ENCODE results near the gene MRPL44.

MRPL44 gene

GRCh38 chr2:223922308-223922707 lies 35.0 kb upstream of the MRPL44 start:
- Histone ChIP-seq H3K79me2 (ENCODE audit: insufficient read depth, low read length) (no peaks in the 10 kb centered on the region), H3K9ac (ENCODE audit: low read length) (no peak overlapping the region), H4K20me1 (ENCODE audit: insufficient read depth, low read length) (no peaks in the 10 kb centered on the region), H3K27me3 (ENCODE audit: insufficient read depth, low read length) (peaks cover 4% of the 10 kb centered on the region; the same call in 1 of the 2 replicates), H3K4me2 (ENCODE audit: low read length) (no peak overlapping the region), H3K4me1 (ENCODE audit: insufficient read depth, low read length, severe bottlenecking) (no peaks in the 10 kb centered on the region), H3F3A (ENCODE audit: insufficient read depth, low read length) (no peaks in the 10 kb centered on the region), H3K9me2 (ENCODE audit: low read depth, low read length) (no peaks in the 10 kb centered on the region), H3K27ac (ENCODE audit: low read depth, low read length, poor library complexity, severe bottlenecking) (no peak overlapping the region), H2AFZ (ENCODE audit: low read length) (no peak overlapping the region), H3K4me3 (ENCODE audit: low read depth, low read length, poor library complexity, severe bottlenecking) (no peak overlapping the region), H3K9me3 (ENCODE audit: low read length) (0 out of 2 replicates have a peak, but pooled peaks cover 2% of the 10 kb centered on the region), H3K36me3 (ENCODE audit: insufficient read depth, low read length) (no peaks in the 10 kb centered on the region; the same call in 1 of the 2 replicates)
- TF ChIP-seq CTCF (IDR thresholded peaks at IDR 0.05; ENCODE audit: low read length) (no peak), EZH2 (IDR thresholded peaks at IDR 0.05; ENCODE audit: borderline replicate concordance, low read length) (no peak)

- Histone ChIP-seq H4K20me1 (ENCODE audit: insufficient read depth, low read length) (no peaks in the 10 kb centered on the region), H3K4me1 (ENCODE audit: insufficient read depth, low read length, severe bottlenecking) (no peaks in the 10 kb centered on the region), H3K79me2 (ENCODE audit: insufficient read depth, low read length) (no peaks in the 10 kb centered on the region)
These were observed 33.3 kb upstream of the MRPL44 start for GRCh38 chr2:223923976-223924375.

GRCh38 chr2:223925106-223925505 lies 32.2 kb upstream of the MRPL44 start:
- Histone ChIP-seq H3K4me2 (ENCODE audit: low read length) (no peak overlapping the region), H3K4me1 (ENCODE audit: insufficient read depth, low read length, severe bottlenecking) (no peaks in the 10 kb centered on the region), H2AFZ (ENCODE audit: low read length) (no peak overlapping the region), H3K36me3 (ENCODE audit: insufficient read depth, low read length) (no peaks in the 10 kb centered on the region; the same call in 1 of the 2 replicates), H3K4me3 (ENCODE audit: low read depth, low read length, poor library complexity, severe bottlenecking) (no peak overlapping the region), H3F3A (ENCODE audit: insufficient read depth, low read length) (no peaks in the 10 kb centered on the region), H3K9me2 (ENCODE audit: low read depth, low read length) (no peaks in the 10 kb centered on the region), H3K27me3 (ENCODE audit: insufficient read depth, low read length) (peaks cover 9% of the 10 kb centered on the region; the same call in 1 of the 2 replicates), H3K9me3 (ENCODE audit: low read length) (0 out of 2 replicates have a peak, but pooled peaks cover 3% of the 10 kb centered on the region), H3K9ac (ENCODE audit: low read length) (no peak overlapping the region), H3K27ac (ENCODE audit: low read depth, low read length, poor library complexity, severe bottlenecking) (no peak overlapping the region), H4K20me1 (ENCODE audit: insufficient read depth, low read length) (no peaks in the 10 kb centered on the region), H3K79me2 (ENCODE audit: insufficient read depth, low read length) (no peaks in the 10 kb centered on the region)
- TF ChIP-seq EZH2 (IDR thresholded peaks at IDR 0.05; ENCODE audit: borderline replicate concordance, low read length) (no peak), CTCF (IDR thresholded peaks at IDR 0.05; ENCODE audit: low read length) (no peak)

More at GRCh38 chr2:223923976-223924375, 33.3 kb upstream of the MRPL44 start:
- Histone ChIP-seq H3K9me3 (ENCODE audit: low read length) (0 out of 2 replicates have a peak, but pooled peaks cover 3% of the 10 kb centered on the region), H3K9me2 (ENCODE audit: low read depth, low read length) (no peaks in the 10 kb centered on the region), H2AFZ (ENCODE audit: low read length) (no peak overlapping the region), H3K9ac (ENCODE audit: low read length) (no peak overlapping the region), H3K27ac (ENCODE audit: low read depth, low read length, poor library complexity, severe bottlenecking) (no peak overlapping the region), H3K4me2 (ENCODE audit: low read length) (no peak overlapping the region), H3F3A (ENCODE audit: insufficient read depth, low read length) (no peaks in the 10 kb centered on the region), H3K4me3 (ENCODE audit: low read depth, low read length, poor library complexity, severe bottlenecking) (no peak overlapping the region), H3K27me3 (ENCODE audit: insufficient read depth, low read length) (peaks cover 9% of the 10 kb centered on the region; the same call in 1 of the 2 replicates), H3K36me3 (ENCODE audit: insufficient read depth, low read length) (no peaks in the 10 kb centered on the region; the same call in 1 of the 2 replicates)
- no peak for TF ChIP-seq CTCF (IDR thresholded peaks at IDR 0.05; ENCODE audit: low read length)
- no peak for TF ChIP-seq EZH2 (IDR thresholded peaks at IDR 0.05; ENCODE audit: borderline replicate concordance, low read length)

Data from OCI-LY1 (cell line).